HG03558 (cell line): Measurements from ENCODE around the gene KLHL5.
A peak's percentile ranks its signal among the peaks of the same experiment; 100 is the strongest.
"Not testable (repeated sequence)": the region's sequence is repeated elsewhere in the genome, so short reads cannot be mapped to it uniquely, and the experiment has no call there.

Experiments used
- ATAC-seq: cut with Tn5 transposase; IDR thresholded peaks from one replicate; pipeline ENCODE4 v1.9.1; 2021; ENCODE audit warnings: moderate number of reproducible peaks; ENCODE audit not compliant: unreplicated experiment; ENCODE audit errors: extremely low read depth

Gene KLHL5, protein sequence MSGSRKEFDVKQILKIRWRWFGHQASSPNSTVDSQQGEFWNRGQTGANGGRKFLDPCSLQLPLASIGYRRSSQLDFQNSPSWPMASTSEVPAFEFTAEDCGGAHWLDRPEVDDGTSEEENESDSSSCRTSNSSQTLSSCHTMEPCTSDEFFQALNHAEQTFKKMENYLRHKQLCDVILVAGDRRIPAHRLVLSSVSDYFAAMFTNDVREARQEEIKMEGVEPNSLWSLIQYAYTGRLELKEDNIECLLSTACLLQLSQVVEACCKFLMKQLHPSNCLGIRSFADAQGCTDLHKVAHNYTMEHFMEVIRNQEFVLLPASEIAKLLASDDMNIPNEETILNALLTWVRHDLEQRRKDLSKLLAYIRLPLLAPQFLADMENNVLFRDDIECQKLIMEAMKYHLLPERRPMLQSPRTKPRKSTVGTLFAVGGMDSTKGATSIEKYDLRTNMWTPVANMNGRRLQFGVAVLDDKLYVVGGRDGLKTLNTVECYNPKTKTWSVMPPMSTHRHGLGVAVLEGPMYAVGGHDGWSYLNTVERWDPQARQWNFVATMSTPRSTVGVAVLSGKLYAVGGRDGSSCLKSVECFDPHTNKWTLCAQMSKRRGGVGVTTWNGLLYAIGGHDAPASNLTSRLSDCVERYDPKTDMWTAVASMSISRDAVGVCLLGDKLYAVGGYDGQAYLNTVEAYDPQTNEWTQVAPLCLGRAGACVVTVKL

DNA sequence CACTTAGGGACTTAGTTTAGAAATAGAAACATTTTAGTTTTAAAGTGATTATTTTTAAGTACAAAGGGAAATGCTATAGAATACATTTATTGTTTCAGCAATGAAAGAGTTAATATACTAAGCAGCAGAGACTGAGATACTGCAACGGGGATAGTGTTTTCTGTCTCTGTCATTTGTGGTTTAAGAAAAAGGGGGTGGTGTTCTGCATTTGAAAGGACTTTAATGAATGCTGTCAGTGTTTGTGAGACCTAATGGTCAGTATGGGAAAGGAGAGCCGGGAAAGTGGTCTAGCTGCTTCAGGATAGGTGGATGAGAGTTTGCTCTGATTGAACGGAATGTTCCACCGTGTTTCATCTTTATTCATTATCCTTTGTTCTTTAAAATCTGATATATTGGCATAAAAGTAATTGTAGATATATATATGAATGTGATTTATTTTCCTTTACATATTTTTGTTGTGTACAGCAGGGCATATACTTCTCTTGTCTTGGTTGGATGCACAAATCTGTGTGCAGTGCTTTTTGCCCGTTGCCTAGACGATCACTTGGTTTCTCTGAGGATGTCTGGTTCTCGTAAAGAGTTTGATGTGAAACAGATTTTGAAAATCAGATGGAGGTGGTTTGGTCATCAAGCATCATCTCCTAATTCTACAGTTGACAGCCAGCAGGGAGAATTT, at the start of gene KLHL5:
KLHL5 (plus strand) TSS at position 139 of the 676 bp plus-strand sequence; CDS start at position 560, 421 bp downstream.
- ATAC-seq: no peak

DNA sequence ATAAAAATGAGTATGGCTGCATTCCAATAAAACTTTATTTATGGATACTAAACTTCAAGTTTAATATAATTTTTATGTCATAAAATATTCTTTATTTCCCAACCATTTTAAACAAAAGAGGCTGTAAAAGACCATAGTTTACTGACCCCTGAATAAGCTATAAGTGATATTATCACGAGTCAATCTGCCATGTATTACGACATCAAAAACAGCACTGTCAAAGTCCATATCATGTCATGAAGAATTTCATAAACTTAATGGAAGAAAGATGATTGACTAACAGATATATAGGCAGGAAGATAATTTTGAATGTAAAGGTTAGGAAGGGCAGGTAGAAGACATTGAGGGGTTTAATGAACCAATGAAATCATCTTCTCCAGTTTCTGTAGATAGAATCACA, 48.0 kb upstream of the KLHL5 start:
- no peak for ATAC-seq

DNA sequence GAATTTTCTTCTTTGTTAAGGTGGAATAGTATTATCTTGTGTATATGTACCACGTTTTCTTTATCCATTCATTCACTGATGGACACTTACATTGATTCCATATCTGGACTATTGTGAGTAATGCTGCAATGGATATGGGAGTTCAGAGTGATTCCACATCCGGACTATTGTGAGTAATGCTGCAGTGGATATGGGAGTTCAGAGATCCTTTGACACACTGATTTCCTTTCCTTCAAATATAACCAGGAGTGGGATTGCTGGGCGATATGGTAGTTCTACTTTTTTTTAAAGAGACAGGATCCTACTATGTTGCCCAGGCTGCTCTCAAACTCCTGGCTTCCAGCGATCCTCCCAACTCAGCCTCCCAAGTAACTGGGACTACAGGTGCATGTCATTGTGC, 41.9 kb upstream of the KLHL5 start:
- ATAC-seq: no peak

DNA sequence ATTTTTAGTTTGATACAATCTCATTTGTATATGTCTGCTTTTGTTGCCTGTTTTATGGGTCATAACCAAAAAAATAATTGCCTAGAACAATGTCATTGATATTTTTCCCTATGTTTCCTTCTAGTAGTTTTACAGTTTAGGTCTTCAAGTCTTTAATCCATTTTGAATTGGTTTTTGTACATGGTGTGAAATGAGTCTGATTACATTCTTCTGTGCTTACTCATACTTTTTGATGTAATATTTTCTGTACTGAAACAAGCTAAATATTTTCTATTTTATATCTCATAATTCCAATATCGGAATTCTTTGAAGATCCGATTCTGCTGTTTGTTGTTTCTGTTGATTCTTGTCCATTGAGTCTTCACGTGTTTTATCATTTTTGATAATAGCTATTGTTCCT, 40.4 kb upstream of the KLHL5 start:
- no peak for ATAC-seq

DNA sequence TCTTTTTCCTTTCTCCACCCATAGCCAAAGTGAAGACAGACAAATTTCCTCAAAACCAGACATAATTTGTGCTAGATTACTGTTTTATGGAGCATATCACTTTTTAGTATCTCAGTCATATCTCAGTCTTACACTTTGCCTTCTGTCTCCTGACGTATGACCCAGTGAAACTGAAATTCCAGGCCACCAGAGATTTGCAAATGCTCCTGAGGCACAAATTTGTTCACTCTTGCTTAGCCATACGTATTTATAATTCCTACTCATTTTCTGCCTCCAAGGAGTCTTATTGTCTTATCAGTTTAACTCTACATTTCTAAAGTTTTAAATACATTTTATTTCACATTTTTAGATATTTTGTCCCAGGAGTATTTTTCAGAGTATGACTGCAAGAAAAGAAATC, 39.8 kb upstream of the KLHL5 start:
- ATAC-seq: no peak

DNA sequence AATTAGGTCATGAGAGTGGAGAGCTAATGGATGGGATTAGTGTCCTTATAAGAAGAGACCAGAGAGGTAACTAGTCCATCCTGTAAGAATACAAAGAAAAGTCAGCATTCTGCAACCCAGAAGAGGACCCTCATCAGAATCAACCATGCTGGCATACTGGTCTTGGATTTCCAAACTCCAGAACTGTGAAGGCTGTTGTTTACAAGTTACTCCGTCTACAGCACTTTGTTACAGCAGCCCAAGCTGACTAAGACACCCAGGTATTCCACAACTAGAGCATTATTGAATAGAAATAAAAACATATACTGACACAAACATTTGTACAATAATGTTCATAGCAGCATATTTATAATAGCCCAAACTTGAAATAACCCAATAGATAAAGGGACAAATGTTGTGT, 39.0 kb upstream of the KLHL5 start:
- ATAC-seq: no peak

DNA sequence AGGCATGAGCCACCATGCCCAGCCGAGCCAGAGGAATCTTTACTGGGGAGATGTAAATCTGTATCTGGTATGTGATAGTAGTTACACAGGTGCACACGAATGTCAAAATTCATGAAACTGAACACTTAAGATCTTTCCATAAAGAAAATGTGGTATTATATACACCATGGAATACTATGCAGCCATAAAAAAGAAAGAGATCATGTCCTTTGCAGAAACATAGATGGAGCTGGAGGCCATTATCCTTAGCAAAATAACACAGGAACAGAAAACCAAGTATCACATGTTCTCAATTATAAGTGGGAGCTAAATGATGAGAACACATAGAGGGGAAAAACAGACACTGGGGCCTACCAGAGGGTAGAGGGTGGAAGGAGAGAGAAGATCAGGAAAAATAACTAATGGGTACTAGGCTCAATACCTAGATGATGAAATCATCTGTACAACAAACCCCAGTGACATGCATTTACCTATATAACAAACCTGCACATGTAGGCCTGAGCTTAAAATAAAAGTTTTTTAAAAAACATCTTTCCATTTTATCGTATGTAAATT, 37.6 kb upstream of the KLHL5 start:
- no peak for ATAC-seq

DNA sequence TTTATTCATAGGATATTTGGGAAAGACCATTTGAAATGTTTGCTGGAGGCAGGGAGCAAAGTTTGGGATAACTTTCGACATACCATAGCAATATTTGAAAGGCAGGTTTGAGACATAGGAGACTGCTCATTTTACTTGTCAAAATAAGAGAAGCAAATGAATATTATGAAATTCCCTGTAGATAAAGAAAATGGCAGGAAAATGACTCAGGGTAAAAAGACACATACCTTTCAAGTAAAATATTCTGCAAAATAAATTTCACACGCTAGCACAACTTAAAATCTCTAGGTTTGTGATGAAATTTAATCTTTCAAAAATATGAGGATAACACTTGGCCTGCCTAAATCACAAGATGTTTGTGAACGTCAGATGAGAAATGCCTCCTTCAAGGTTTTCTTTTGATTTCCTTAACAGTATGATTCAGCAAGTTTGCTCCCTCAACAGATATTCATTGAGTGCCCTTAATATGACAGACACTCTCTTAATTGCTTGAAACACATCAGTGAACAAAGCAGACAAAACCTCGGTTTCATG, 36.4 kb upstream of the KLHL5 start:
- ATAC-seq: no peak

DNA sequence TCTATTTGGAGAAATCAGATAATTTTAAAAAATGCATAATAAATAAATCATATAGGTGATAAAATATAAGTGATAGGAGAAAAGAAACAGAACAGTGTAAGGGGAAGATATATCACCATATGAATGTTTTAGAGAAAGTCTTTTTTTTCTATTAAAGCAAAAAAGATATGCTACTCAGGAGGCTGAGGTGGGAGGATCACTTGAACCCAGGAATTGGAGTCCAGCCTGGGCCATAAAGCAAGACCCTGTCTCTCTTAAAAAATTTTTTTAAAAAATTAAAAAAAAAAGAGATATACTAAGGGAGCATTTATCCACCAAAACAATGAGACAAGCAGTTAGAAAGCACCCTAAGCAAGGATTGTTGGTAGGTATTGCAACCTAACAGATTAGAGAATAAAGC, 35.9 kb upstream of the KLHL5 start:
- no peak for ATAC-seq

DNA sequence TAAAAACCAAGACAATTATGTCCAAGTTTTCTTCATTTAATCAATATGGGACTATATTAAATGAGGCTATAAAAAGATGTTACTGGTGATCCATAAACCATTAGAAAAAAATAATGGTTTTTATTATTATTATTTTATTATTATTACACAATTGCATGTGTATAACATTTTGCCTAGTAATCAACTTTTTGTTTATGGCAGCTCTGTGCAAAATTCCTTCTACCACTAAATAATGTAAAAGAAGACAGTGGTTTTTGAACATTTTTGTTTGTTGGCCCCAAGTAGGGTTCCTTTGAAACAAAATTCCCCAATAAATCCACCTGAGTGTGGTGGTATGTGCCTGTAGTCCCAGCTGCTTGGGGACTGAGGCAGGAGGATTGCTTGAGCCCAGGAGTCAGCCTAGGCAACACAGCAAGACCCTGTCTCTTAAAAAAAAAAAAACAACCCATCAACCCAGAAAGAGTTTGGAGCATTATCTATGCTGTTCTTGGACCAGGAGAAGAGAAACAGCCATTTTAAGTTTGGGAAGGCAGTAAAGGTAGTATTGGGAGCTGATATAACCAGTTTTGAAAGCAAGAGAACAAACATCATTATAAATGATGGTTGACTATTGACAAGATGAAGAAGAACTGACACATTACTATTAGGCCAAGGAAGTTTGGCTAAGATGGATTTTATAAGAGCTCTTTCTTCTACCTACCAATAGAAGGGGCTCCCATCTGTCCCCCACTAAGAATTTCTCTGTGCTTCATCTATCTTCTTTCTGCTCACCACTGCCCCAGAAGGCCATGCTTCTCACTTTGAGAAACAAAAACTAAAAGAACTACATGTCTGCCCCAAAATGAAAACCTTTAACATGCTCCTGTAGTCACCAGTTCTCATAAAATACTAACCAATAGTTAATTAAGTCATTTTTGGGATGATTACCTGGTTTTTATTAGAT, 32.0 kb upstream of the KLHL5 start:
- no peak for ATAC-seq

DNA sequence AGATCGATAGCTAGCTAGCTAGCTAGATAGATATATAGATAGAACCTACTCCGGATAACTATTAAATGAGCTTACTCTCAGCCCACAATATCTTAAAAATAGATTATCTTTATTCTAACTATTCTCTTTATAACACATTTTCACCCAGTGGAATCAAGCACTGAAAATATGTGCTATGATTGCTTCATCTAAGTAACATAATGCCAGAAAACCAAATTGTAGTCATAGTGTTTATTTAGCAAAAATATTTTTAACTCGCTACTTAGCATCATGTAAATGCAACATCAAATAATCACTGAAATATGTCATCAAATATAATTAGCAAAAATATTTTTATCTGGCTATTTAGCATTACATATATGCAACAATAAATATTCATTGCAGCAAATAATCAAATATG, 31.3 kb upstream of the KLHL5 start:
- ATAC-seq: no peak

DNA sequence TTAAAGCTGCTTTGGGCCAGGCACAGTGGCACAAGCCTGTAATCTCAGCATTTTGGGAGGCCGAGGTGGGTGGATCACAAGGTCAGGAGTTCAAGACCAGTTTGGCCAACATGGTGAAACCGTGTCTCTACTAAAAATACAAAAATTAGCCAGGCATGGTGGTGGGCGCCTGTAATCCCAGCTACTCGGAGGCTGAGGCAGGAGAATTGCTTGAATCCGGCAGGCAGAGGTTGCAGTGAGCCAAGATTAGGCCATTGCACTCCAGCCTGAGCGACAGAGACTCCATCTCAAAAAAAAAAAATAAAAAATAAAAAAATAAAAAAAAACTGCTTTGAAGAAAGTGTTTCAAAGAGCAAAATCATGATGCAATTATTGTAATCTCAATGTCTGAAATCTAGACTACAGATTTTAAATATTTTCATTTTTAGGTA, 30.4 kb upstream of the KLHL5 start:
- ATAC-seq: not testable (repeated sequence)

DNA sequence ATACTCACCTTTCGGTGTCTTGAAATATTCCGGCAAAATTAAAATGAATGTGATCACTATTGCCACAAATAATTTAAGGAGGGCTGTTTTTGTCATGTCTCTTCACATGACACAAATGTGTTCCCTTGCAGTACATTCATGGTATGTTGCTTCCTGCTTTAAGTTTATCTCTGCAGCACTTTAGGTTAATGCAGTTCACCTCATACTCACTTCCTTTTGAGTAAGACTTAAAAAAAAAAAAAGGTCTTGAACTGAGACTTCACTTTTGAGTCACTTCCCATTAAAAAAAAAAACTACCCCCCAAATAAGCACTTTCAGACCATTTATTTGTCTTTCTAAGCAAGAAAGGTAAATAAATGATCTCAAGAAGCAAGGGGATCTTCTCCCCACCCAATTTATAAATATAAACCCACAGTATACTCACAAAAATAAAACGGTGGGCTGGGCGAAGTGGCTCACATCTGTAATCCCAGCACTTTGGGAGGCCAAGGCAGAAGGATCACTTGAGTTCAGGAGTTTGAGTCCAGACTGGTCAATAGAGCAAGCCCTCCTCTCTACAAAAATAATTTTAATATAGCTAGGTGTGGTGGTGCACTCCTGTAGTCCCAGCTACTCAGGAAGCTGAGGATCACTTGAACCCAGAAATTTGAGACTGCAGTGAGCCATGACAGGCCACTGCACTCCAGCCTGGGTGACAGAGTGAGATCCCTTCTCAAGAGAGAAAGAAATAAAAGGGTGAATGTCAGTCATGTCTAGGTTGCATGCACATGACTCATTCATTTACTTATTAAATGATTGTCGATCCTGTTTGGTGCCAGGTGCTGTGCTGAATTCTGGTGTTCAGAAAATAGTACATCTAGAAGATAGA, 29.6 kb upstream of the KLHL5 start, which contains the start of gene TMEM156:
TMEM156 (minus strand) TSS at position 192 of the 868 bp plus-strand sequence; CDS start at position 96, 96 bp downstream.
- ATAC-seq: peak; percentile 63

DNA sequence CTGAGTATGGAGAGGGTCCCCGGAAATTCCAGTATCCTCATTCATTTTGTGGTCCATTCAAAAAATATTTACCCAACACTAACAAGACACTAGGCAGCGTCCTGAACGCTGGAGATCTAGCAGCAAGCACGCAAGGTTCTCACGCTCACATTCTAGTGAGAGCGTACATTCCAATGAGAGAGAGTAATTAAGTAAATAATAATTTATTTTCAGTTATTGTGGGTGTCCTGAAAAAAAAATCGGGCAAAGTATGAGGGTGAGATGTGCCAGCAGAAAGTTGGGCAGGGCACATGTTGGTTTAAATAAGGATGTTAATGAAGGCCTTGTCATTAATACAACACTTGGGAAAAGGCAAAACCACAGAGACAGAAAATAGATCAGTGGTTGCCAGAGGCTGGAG, 25.9 kb upstream of the KLHL5 start:
- ATAC-seq: no peak

DNA sequence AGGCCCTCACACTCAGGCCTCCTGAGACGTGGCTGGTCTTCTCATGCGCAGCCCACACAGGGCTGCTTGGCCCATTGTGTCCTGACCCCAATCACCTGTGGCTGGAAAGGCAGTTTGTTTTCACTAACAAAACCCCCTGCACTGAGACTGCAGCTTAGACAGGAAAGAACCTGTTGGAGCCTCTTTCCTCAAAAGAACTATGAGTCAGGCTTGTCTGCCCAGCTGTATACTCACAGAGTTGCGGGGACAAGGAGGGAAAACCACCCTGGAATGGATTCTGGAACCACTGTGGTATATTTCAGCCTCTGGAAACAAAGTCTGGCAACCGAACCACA, 24.6 kb upstream of the KLHL5 start:
- ATAC-seq: no peak

DNA sequence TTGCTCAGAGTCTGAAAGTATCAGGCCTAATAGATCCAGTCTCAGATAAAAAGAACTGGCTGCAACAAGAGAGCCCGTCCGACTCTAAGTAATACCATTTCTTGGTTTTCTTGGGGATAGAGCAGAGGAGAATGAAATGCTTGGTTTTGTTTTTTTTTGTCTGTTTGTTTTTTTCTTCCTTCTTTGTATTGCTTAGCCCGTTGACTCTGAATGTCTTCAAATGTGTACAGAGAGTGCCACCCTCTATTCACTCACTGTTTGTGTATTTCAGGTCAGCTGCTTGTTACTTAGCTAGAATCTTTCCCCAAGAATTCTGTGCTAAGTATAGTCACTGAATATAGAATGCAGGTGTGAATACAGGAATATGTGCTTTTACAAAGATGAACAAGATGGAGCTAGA, 24.1 kb upstream of the KLHL5 start:
- no peak for ATAC-seq

DNA sequence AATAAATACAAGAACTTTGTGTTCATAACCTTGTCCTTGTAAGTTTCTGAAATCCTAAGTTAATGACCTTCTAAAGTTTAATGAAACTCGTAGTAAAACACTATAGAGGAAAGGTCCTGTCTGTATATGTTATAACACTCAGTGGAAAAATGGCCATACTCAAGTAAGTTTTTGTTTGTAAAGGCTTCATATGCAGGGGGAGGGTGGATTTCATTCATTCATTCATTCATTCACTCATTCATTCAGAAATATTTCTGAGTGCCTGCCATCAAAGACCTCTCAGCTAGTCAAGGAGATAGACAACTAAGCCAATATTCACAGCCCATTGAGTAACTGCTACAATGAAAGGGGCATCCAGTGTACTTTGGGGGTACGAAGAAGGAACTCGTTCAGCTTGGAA, 22.9 kb upstream of the KLHL5 start:
- no peak for ATAC-seq

DNA sequence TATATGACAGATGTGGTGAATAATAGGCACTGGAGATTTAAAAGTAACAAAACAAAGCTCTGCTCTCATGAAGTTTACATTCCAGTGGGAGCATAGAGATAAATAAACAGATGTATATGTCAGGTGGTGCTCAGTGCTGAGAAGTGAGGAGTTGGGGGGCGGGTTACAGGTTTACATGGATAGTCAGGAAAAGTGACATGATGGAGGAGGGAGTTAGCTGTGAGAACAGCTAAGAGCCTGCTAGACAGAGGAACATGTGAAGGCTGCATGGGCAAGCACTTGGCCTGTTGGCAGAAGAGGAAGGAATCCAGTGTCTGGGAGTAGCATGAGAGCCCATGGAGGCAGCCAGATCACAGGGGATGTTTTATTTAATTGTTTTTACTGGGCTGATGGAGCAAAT, 19.7 kb upstream of the KLHL5 start:
- no peak for ATAC-seq
